ENCODE data around the gene CORIN.
"Not testable (repeated sequence)": the region's sequence is repeated elsewhere in the genome, so short reads cannot be mapped to it uniquely, and the experiment has no call there.

Gene CORIN

DNA sequence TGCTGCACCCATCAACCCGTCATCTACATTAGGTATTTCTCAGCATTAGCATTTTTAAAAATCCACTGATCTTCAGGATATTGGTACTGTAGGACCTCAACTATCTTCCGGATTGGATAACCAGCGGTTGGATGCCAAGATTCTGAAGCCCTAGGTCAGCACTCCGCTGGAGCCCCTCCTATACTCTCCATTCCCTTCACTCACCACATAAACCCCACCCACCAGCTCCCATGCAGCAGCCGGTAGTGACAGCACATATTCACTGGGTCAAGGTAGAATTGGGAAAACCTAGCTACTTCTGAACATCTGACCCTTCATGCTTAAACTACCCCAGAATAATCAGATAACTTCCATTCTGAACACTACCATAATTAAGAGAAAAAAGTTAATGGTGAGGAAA is 134.9 kb downstream of the CORIN start:
- no peak overlapping the region for H3K27ac ChIP-seq
- H3K4me2 ChIP-seq: no peak overlapping the region
- H3K9me3 ChIP-seq (replicated peaks in 1 of 11): no peaks in the 10 kb centered on the region
- no peak overlapping the region for H3K9ac ChIP-seq
- no peak for TF ChIP-seq Cebpa-rat (IDR thresholded peaks at IDR 0.05)
- no peak overlapping the region for H3K4me3 ChIP-seq
- H3K36me3 ChIP-seq: no peaks in the 10 kb centered on the region
- H4K20me1 ChIP-seq: no peaks in the 10 kb centered on the region
- H3K4me1 ChIP-seq: 0 out of 20 replicates have a peak, but pooled peaks cover 0 to 4% (median 0%) of the 10 kb centered on the region in 10 experiments
- H3K27me3 ChIP-seq: no peaks in the 10 kb centered on the region

DNA sequence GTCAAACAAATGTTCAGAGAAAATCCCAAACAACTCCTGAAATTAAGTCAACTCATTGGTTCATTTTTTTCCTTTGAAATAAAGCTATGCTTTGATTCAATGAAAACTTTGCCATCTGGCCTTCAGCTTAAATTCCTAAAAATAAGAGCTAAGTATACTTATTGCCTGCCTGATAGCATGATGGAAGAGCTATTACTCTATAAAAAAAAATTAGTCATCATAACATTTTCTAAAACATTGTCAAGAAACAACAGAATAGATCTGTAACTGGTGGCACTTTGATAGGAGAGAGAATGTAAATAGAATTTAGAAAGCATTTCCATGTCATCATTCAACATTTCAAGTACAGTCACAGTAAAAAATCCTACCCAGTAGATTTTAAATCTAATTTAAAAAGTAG is 136.6 kb downstream of the CORIN start:
- Histone ChIP-seq H4K20me1 (no peaks in the 10 kb centered on the region), H3K9ac (no peak overlapping the region), H3K4me1 (0 out of 20 replicates have a peak, but pooled peaks cover 0 to 4% (median 0%) of the 10 kb centered on the region in 10 experiments), H3K27me3 (no peaks in the 10 kb centered on the region), H3K9me3 (replicated peaks in 1 of 11) (no peaks in the 10 kb centered on the region), H3K36me3 (no peaks in the 10 kb centered on the region), H3K4me2 (0 out of 22 replicates have a peak overlapping the region, but pooled peaks of 1 of the 11 experiments have one; percentile 18), H3K27ac (no peak overlapping the region), H3K4me3 (no peak overlapping the region)
- TF ChIP-seq Cebpa-rat (IDR thresholded peaks at IDR 0.05): no peak

DNA sequence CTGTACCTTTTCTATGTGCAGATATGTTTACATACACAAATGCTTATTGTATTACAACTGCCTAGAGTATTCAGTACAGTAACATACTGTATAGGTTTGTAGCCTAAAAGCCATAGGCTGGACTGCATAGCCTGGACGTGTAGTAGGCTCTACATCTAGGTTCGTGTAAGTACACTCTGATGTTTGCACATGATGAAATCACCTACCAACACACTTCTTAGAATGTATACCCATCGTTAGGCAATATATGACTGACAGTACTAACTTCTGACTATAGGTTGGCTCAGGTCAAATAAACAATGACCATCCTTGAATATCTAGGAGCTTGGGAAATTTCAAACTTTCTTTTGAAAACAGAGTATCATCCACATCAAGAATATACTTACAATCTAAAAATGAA is 139.0 kb downstream of the CORIN start:
- Histone ChIP-seq H3K27me3 (no peaks in the 10 kb centered on the region), H3K4me1 (0 out of 20 replicates have a peak, but pooled peaks cover 0 to 4% (median 0%) of the 10 kb centered on the region in 10 experiments), H3K36me3 (no peaks in the 10 kb centered on the region), H3K27ac (no peak overlapping the region), H3K9ac (no peak overlapping the region), H4K20me1 (no peaks in the 10 kb centered on the region), H3K9me3 (replicated peaks in 1 of 11) (no peaks in the 10 kb centered on the region), H3K4me3 (no peak overlapping the region), H3K4me2 (no peak overlapping the region)
- no peak for TF ChIP-seq Cebpa-rat (IDR thresholded peaks at IDR 0.05)

DNA sequence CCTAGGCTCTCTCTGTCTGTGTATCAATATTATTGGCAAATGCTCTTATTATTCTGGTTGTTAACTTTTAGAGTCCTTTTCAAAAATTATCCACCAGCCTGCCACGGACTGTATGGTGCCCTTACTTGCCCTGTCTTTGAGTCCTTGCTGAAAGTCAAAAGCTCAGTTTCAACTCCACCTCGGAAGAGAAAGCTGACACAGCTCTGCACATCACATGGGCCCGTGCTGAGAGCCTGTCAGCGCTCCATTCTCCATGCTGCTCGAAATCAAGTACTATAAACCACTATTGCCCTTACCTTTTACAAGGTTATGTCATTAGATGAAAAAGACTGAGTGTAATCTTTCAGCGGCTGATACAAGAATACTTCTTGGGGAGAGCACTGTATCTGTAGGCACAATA is 141.0 kb downstream of the CORIN start:
- no peaks in the 10 kb centered on the region for H4K20me1 ChIP-seq
- no peak overlapping the region for H3K9ac ChIP-seq
- no peak overlapping the region for H3K4me2 ChIP-seq
- no peaks in the 10 kb centered on the region for H3K27me3 ChIP-seq
- no peak overlapping the region for H3K4me3 ChIP-seq
- H3K9me3 ChIP-seq (replicated peaks in 1 of 11): no peaks in the 10 kb centered on the region
- no peaks in the 10 kb centered on the region for H3K36me3 ChIP-seq
- no peak for TF ChIP-seq Cebpa-rat (IDR thresholded peaks at IDR 0.05)
- 0 out of 20 replicates have a peak, but pooled peaks cover 0 to 4% (median 0%) of the 10 kb centered on the region in 10 experiments for H3K4me1 ChIP-seq
- no peak overlapping the region for H3K27ac ChIP-seq

DNA sequence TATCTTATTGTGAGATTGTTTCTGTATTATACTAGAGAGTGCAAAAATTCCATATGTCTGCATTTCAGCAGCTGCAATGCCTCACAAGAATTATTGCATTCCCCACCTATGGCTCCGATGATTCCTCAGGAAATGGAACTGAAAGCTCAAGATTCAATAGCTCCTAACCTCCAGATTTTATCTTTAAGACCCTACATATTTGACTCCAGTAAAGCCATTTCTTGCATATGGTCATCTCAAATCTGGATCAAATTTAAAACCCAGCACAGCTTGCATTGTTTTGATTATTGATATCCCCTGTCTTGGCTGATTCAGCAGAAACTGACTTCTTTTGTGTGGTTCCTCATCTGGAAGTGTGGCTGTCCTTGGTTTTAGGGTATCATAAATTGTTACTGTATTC is 142.6 kb downstream of the CORIN start:
- Histone ChIP-seq H3K4me3 (no peak overlapping the region), H3K27me3 (no peaks in the 10 kb centered on the region), H3K4me1 (no peaks in the 10 kb centered on the region; a peak in 1 of 20 replicates), H3K9ac (no peak overlapping the region), H4K20me1 (no peaks in the 10 kb centered on the region), H3K9me3 (replicated peaks in 1 of 11) (no peaks in the 10 kb centered on the region), H3K36me3 (no peaks in the 10 kb centered on the region), H3K27ac (no peak overlapping the region), H3K4me2 (no peak overlapping the region)
- no peak for TF ChIP-seq Cebpa-rat (IDR thresholded peaks at IDR 0.05)

DNA sequence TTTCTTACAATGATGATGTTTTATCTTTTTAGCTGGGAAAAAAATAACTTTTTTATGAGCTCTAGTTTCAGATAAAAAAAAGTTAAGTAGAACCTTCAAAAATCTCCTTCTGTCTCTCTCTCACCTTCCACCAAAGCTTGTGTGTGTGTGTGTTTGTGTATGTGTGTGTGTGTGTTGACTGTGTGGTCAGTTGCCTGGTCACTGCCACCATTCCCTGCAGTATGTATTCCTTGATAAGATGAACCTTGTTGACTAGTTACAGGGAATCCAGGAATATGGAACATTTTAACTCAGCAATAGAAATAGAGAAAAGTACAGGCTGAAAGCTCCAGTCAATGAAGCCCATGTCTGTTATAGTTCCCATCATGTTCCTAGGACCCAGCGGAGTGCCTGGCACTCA is 143.5 kb downstream of the CORIN start:
- Histone ChIP-seq H3K9me3 (replicated peaks in 1 of 11) (no peaks in the 10 kb centered on the region), H3K27me3 (no peaks in the 10 kb centered on the region), H3K4me1 (no peaks in the 10 kb centered on the region; a peak in 1 of 20 replicates), H3K4me2 (no peak overlapping the region), H3K9ac (no peak overlapping the region), H3K27ac (no peak overlapping the region), H4K20me1 (no peaks in the 10 kb centered on the region), H3K36me3 (no peaks in the 10 kb centered on the region), H3K4me3 (no peak overlapping the region)
- TF ChIP-seq Cebpa-rat (IDR thresholded peaks at IDR 0.05): no peak

DNA sequence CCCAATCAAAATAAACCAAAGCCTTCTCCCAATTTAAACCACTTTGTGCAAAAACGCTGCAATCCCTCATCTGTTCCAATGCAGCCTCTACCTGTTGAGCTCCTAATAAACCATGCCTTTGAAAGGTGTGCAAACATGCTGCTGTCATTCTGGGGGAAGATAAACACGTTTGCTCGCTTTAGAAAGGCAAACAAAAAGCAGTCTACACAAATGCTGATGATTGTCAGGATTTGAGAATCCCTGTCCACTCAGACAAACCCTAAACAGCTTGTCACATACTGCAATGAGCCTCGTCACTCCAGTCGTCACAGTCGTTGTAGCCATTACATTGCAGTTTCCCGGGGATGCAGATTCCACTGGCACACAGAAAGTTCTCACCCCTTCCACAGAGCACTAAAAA is 145.2 kb downstream of the CORIN start:
- Histone ChIP-seq H3K27ac (no peak overlapping the region), H3K27me3 (no peaks in the 10 kb centered on the region), H3K4me2 (no peak overlapping the region), H3K9ac (no peak overlapping the region), H3K36me3 (no peaks in the 10 kb centered on the region), H3K9me3 (replicated peaks in 1 of 11) (no peaks in the 10 kb centered on the region), H4K20me1 (no peaks in the 10 kb centered on the region), H3K4me1 (no peaks in the 10 kb centered on the region; a peak in 1 of 20 replicates), H3K4me3 (no peak overlapping the region)
- TF ChIP-seq Cebpa-rat (IDR thresholded peaks at IDR 0.05): no peak

DNA sequence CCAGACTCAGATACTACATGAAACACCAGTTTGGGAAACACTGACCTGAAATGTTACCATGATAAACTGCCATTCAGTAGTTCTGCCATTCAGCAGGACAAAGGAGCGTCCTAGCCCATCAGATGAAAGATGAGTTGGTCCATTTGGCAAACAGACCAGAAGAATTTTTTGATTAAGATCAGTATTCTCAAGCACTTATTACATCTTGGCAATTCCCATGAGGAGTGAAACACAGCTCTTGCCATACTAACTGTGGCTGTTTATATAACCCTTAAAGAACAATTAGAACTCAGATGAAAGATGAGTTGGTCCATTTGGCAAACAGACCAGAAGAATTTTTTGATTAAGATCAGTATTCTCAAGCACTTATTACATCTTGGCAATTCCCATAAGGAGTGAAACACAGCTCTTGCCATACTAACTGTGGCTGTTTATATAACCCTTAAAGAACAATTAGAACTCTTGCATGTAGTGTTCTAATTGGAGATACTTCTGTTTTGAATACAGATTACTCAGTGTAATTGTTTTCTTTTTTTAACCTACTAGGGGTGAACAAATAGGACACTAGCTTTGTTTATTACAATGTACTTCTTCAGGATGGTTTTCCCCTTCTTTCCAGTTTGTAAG is 146.0 kb downstream of the CORIN start:
- H4K20me1 ChIP-seq; H3K4me1 ChIP-seq; H3K27me3 ChIP-seq; H3K36me3 ChIP-seq; H3K9ac ChIP-seq; H3K4me2 ChIP-seq; H3K9me3 ChIP-seq (replicated peaks in 1 of 11); H3K4me3 ChIP-seq; H3K27ac ChIP-seq: not testable (repeated sequence)

DNA sequence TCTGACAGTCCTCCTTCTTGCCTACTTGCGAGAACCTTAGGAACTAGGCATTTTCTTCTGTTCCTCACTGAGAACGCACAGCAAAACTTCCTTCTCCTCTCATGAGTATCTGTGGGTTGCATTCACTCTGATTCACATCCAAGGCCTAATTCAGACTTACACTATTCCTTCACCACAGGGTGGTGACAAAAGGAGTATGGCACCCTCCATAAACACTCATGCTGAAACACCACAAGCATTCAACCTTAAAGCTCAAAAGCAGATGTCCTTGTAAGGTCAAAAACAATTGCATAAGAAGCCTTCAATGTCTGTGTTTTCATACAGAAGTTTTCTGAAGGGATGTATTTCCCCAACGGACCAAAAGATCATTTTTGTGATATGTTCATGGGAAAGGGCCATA is 147.3 kb downstream of the CORIN start:
- no peaks in the 10 kb centered on the region for H3K9me3 ChIP-seq (replicated peaks in 1 of 11)
- no peak overlapping the region for H3K4me2 ChIP-seq
- TF ChIP-seq Cebpa-rat (IDR thresholded peaks at IDR 0.05): no peak
- H3K9ac ChIP-seq: no peak overlapping the region
- H3K4me3 ChIP-seq: no peak overlapping the region
- H3K27ac ChIP-seq: no peak overlapping the region
- no peaks in the 10 kb centered on the region for H4K20me1 ChIP-seq
- H3K36me3 ChIP-seq: no peaks in the 10 kb centered on the region
- H3K27me3 ChIP-seq: no peaks in the 10 kb centered on the region
- H3K4me1 ChIP-seq: no peaks in the 10 kb centered on the region; a peak in 1 of 20 replicates

DNA sequence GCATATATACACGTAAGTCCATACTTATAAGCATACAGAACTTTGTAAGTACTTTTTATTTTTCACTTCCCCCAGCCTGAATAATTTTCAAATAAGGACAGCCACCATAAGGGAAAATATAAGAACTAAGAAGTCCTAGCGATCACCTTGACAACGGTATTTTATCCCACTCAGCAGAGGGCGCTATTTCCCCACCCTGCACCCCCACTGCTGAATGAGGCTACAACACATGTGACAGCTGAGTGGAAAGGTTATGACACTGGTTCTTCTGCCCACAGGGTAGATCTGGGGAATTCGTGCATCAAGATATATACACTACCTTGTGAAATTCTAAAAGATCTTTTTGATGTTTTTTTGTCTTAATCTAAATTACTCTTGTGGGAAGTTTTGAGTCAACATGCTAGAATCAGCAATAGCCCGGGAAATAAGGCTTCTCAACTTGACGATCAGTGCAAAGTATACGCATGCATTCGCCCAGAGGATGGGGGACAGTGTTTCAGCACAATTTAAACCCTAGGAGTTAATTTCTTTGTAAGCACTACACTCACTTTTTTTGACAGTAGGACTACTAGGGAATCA is 151.5 kb downstream of the CORIN start:
- H3K9me3 ChIP-seq (replicated peaks in 1 of 11): no peaks in the 10 kb centered on the region
- no peak overlapping the region for H3K4me2 ChIP-seq
- no peak overlapping the region for H3K9ac ChIP-seq
- H3K4me1 ChIP-seq: no peaks in the 10 kb centered on the region; a peak in 1 of 20 replicates
- no peak overlapping the region for H3K4me3 ChIP-seq
- no peak for TF ChIP-seq Cebpa-rat (IDR thresholded peaks at IDR 0.05)
- no peaks in the 10 kb centered on the region for H3K36me3 ChIP-seq
- H3K27me3 ChIP-seq: no peaks in the 10 kb centered on the region
- no peaks in the 10 kb centered on the region for H4K20me1 ChIP-seq
- H3K27ac ChIP-seq: no peak overlapping the region
